Measurements from ENCODE around the gene PRKCZ.

PRKCZ gene

DNA sequence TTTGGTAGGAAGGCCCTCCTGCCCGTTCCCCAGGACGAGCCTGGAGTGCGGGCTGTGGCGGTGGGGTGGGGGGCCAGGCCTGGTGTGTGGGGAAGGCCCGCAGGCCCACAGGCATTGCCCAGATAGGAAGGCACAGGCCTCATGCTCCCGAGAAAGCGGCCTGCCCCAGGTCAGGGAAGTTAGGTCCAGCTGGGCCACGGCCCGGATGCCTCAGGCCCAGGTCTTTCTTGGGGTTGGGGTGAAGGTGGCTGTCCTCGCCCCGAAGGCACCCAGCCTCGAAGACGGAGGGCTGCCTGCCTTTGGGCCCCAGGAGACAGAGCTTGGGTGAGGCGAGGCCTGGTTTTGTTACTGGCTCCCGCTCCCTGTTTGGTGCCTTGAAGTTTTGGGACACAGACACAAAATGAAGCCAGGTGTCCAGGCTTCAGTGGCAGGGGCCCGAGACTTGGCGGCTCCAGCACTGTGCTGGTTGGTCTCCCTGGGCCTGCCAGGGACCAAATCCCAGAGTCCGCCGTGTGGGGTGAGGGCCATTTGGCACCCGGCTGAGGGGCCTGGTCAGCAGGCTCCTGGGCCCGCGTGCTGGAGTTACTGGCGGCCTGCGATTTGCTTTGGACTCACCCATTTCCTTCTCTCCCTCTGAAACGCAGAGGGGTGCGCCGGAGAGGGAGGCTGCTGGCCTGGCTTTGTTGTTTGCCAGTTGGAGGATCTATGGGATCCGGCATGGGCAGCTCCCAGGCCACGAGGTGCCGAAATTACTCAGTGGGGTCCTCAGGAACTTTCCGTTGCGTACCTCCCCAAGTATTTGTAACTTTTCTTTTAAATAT, 179.9 kb downstream of the PRKCZ start:
- no peak for DNase-seq (ENCODE audit: low read depth)

DNA sequence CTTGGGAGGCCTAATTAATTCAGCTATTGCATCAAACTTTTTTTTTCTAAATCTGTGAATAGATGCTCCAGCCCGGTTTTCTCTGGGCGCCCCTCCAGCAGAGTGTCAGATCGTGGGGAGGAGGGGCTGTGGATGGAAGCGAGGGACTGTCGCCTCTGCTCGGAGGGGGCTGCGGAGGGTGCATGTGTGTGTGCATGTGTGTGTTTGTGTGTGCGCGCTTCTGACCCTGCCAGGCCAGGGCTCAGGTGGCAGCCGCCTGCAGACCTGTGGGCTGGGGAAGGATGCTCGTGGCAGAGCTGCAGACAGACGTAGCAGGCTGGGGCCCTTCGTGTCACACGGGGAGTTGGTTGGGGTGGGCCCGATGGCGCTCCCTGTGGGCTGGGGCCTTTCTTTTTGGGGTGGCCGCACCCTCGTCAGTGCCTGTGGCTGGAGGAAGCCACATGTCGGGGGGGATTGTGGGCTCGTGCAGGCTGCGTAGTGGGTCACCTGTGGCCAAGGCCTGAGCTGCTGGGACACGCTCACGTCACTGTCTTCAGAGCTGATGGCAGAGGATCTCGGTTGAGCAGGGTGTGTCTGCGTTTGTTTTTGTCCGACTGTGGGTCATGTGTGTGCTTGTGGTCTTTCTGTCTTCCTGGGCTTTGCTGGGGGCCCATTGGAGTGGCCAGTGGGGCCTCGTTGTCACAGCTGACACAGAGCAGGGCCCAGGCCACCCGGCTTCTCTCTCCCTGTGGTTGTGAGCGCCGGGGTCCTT, 180.7 kb downstream of the PRKCZ start:
- no peak for DNase-seq (ENCODE audit: low read depth)

GRCh38 chr1:2231532-2232254, 181.5 kb downstream of the PRKCZ start:
- no peak for DNase-seq (ENCODE audit: low read depth)

DNA sequence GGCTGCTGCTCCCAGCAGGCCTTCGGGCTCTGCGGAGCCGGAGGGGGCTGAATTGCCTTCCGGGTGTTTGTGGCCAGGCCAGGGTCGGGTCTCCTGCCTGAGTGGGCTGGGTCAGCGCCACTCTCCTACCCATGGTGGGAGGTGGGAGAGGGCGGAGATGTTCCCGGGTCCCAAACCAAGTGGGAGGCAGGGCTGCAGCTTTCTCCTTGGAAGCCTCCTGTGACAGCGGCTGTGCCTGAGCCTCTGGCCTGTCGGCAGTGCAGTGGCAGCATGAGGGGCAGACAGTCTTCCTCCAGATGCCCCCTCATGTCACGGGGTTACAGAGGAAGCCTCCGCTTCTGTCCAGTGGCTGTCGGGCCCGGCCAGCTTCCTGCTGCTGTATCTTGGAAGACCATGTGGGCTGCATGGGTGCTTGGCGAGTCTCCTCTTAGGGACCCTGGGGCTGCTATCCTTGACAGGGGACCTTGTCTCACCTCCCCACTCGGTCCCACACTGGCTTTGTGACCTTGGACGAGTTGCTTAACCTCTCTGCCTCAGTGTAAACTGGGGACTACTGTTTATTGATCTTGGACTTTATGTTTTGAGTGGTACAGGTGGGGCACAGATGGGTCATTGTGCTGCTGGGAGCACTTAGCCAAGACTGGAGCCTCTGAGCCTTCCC, 182.2 kb downstream of the PRKCZ start:
- no peak for DNase-seq (ENCODE audit: low read depth)

GRCh38 chr1:2232916-2233438, 182.8 kb downstream of the PRKCZ start:
- DNase-seq (ENCODE audit: low read depth), result no peak

DNA sequence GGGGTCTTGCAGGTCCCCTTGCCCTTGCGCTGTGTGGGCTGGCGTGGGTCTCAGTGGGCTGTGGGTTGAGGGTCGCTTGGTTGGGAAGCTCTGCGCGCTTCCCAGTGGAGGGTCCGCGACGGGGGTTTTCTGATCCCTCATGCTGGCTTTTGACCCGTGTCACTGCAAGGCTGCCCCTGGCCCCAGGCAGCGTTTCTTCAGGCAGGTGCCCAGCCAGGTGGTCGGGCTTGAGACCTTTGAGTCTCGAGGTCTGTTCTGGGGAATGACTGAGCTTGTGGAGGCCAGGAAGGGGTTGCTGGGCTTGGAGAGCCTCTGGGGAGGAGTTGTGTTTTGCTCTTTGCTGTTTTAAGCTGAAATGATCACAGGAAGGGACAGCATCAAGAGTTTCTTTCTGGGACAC, 183.3 kb downstream of the PRKCZ start:
- DNase-seq (ENCODE audit: low read depth), result no peak

DNA sequence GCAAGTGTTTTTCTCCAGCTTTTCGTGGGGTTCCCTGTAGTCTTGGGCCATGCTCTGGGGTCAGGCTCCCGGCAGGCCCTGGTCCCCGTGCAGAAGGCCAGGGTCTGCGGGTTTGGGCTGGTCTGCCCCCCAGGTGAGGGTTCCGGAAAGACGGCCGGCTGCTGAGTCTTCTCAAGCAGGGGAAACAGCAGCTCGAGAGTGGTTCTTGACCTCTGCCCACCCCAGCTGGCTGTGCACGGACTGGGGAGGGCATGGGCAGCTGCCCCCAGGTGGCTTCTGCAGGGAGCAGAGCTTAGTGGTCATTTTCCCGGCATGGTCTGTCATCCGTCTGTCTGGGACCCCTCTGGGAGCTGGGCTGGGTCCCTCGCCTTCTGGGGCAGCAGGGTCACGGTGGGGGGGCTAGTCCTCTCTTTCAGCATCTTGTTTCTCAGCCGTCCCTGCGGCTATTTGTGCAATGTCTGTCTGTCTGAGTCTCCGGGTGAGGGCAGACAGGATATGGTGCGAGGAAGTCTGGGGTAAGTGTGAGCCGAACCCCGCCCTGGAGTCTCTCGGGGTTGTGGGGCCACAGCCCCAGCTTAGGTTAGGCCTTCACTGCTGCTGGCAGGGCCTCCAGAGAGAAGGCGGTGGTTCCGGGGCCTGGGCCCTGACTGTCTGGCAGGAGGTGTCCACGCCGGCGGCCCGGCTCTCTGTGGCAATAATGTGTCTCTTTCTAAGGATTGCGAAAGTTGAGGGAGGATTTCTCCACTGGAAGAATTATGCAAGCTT, 184.0 kb downstream of the PRKCZ start:
- peak; percentile 51 for DNase-seq (ENCODE audit: low read depth)

- no peak for DNase-seq (ENCODE audit: low read depth)
These were observed 184.5 kb downstream of the PRKCZ start for GRCh38 chr1:2234762-2235113.
